Ascending aorta (tissue), 2 donors: ENCODE measurements around the gene FAM174B. TPM values are rescaled to one million over a fixed set of nuclear protein-coding genes. Genes with fewer than 3 reads are reported as not detected.

Source experiments
- DNase-seq, 2 donors: peaks; one replicate each; pipeline ENCODE4 v3.0.0-alpha.2; 2019; ENCODE audit warnings: low spot score in 2 of 2
- H3K27ac ChIP-seq, 2 donors: fragments of 200-600 bp; sonication (generic); one replicate each; pipeline ENCODE4 v1.5.1; 2016 to 2017; ENCODE audit warnings: mild to moderate bottlenecking in 1 of 2
- H3K27me3 ChIP-seq: fragments of 200-600 bp; sonication (generic); one replicate; pipeline ENCODE4 v1.5.1; 2017
- H3K36me3 ChIP-seq, 2 donors: fragments of 200-600 bp; sonication (generic); one replicate each; pipeline ENCODE4 v1.5.1; 2016
- H3K4me1 ChIP-seq, 2 donors: fragments of 200-600 bp; sonication (generic); one replicate each; pipeline ENCODE4 v1.5.1; 2016 to 2017; ENCODE audit warnings: mild to moderate bottlenecking in 1 of 2
- H3K4me3 ChIP-seq, 2 donors: fragments of 200-600 bp; sonication (generic); one replicate each; pipeline ENCODE4 v1.5.1; 2016 to 2017; ENCODE audit warnings: mild to moderate bottlenecking in 1 of 2
- H3K9me3 ChIP-seq, 2 donors: fragments of 200-600 bp; sonication (generic); one replicate each; pipeline ENCODE4 v1.5.1; 2016
- CTCF ChIP-seq, 3 experiments: fragments of 200-600 bp in 2 of 3; fragments of 450-650 bp in 1 of 3; sonication (generic) in 2 of 3; IDR thresholded peaks; one replicate each; pipeline ENCODE4 v1.5.1; 2016 to 2019; ENCODE audit warnings: antibody characterized with exemption in 3 of 3, mild to moderate bottlenecking in 1 of 3, moderate library complexity in 1 of 3
- intact Hi-C: fragments of 100-400 bp; cut with DNase I; formaldehyde crosslinking; loops from one replicate; pipeline ENCODE4 v1.15.1; 2023
- total RNA-seq: library from RNA; depleted of rRNA; stranded (reverse); fragments of >200 nt; gene quantifications from one replicate; pipeline ENCODE4 v1.1.0, GENCODE V29; 2016

Gene FAM174B
- total RNA-seq, 1 donor from 2014 or later: 5.2 TPM

GRCh38 chr15:92623435-92623834 lies 32.1 kb downstream of the FAM174B start:
- no peak for TF ChIP-seq CTCF (IDR thresholded peaks at IDR 0.05)
- intact Hi-C loops: no loop called here
- H3K4me1 ChIP-seq: peaks cover 10 to 16% of the 10 kb centered on the region in 2 donors
- no peak overlapping the region for H3K27ac ChIP-seq
- no peaks in the 10 kb centered on the region for H3K9me3 ChIP-seq
- no peak overlapping the region for H3K4me3 ChIP-seq
- DNase-seq: no peak
- no peaks in the 10 kb centered on the region for H3K36me3 ChIP-seq
- no peaks in the 10 kb centered on the region for H3K27me3 ChIP-seq

- no peak overlapping the region for H3K4me3 ChIP-seq
- H3K36me3 ChIP-seq: no peaks in the 10 kb centered on the region
- no peak for DNase-seq
- no peaks in the 10 kb centered on the region for H3K9me3 ChIP-seq
- H3K27ac ChIP-seq: no peak overlapping the region
- intact Hi-C loops: no loop called here
- no peak for TF ChIP-seq CTCF (IDR thresholded peaks at IDR 0.05)
- H3K4me1 ChIP-seq: peaks cover 10 to 19% of the 10 kb centered on the region in 2 donors
- no peaks in the 10 kb centered on the region for H3K27me3 ChIP-seq
Measured at GRCh38 chr15:92621972-92622533, 33.5 kb downstream of the FAM174B start.

GRCh38 chr15:92620991-92621390 lies 34.6 kb downstream of the FAM174B start:
- H3K27me3 ChIP-seq: no peaks in the 10 kb centered on the region
- intact Hi-C loops: no loop called here
- H3K4me1 ChIP-seq: peaks cover 10 to 19% of the 10 kb centered on the region in 2 donors
- no peak for TF ChIP-seq CTCF (IDR thresholded peaks at IDR 0.05)
- H3K27ac ChIP-seq: no peak overlapping the region
- H3K36me3 ChIP-seq: no peaks in the 10 kb centered on the region
- no peaks in the 10 kb centered on the region for H3K9me3 ChIP-seq
- DNase-seq: no peak
- no peak overlapping the region for H3K4me3 ChIP-seq

GRCh38 chr15:92619145-92620101 lies 36.2 kb downstream of the FAM174B start:
- Histone ChIP-seq H3K36me3 (no peaks in the 10 kb centered on the region), H3K27ac (peak overlapping the region in 1 of 2 donors; percentile 6), H3K9me3 (no peaks in the 10 kb centered on the region), H3K27me3 (no peaks in the 10 kb centered on the region), H3K4me3 (no peak overlapping the region), H3K4me1 (peaks cover 4 to 10% of the 10 kb centered on the region in 2 donors)
- intact Hi-C loops: no loop called here
- DNase-seq: peak in 1 of 2 donors; percentile 15
- no peak for TF ChIP-seq CTCF (IDR thresholded peaks at IDR 0.05)

- H3K36me3 ChIP-seq: no peaks in the 10 kb centered on the region
- H3K4me3 ChIP-seq: no peak overlapping the region
- no peak for TF ChIP-seq CTCF (IDR thresholded peaks at IDR 0.05)
- intact Hi-C loops: no loop called here
- no peak overlapping the region for H3K27ac ChIP-seq
- peaks cover 0 to 6% of the 10 kb centered on the region in 2 donors for H3K4me1 ChIP-seq
- no peaks in the 10 kb centered on the region for H3K9me3 ChIP-seq
- no peaks in the 10 kb centered on the region for H3K27me3 ChIP-seq
- peak in 1 of 2 donors; percentile 70 for DNase-seq
Measured at GRCh38 chr15:92617549-92618520, 37.7 kb downstream of the FAM174B start.
